T-helper 9 cell (primary cell): Measurements from ENCODE around the gene ZNF260.
A peak's percentile ranks its signal among the peaks of the same experiment; 100 is the strongest.

Experiments
- DNase-seq: peaks from one replicate; pipeline ENCODE4 v3.0.0-alpha.2; 2020

Gene ZNF260

DNA sequence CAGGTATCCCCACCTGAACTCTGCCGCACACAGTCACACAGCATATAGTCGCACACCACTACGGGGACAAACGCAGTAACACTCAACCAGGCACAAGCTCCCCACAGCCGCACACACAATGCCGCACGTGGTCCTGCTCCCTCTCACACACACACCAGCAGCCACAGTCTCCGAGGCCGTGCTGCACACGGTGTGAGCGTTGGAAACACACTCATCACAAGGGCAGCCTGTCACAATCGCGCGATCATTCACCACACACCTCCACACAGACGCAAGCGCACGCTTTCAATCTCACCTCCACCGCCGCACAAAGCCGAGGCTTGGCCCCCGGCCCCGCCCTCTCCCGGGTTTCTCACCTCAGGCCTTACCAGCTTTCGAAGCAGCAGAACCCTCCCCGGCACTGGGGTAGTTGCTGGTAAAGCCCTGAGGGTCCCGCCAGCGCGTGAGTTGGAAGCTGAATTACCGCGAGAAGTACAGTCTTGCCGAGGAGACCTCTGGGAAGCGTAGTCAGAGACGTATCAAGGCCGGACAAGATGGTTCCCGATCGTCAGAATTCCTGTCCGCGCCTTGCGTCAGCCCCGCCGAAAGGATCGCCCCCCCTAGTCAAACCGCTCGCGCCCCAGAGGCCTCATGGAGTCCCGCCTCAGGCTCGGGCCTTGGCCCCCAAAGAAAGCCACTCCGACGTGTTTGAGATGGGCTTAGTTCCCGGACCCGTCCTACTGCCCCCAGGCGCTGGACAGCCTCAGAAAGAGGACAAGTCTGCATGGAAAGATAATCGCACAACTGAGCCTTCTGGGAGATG, 38.8 kb downstream of the ZNF260 start, which contains the start of gene ZNF566:
ZNF566 (minus strand) TSS at position 444 of the 802 bp plus-strand sequence. CDS start 13,004 bp downstream, outside the sequence.
- peak; percentile 81 for DNase-seq

- DNase-seq = no peak
These were observed 39.3 kb downstream of the ZNF260 start for GRCh38 chr19:36488846-36489117.

DNA sequence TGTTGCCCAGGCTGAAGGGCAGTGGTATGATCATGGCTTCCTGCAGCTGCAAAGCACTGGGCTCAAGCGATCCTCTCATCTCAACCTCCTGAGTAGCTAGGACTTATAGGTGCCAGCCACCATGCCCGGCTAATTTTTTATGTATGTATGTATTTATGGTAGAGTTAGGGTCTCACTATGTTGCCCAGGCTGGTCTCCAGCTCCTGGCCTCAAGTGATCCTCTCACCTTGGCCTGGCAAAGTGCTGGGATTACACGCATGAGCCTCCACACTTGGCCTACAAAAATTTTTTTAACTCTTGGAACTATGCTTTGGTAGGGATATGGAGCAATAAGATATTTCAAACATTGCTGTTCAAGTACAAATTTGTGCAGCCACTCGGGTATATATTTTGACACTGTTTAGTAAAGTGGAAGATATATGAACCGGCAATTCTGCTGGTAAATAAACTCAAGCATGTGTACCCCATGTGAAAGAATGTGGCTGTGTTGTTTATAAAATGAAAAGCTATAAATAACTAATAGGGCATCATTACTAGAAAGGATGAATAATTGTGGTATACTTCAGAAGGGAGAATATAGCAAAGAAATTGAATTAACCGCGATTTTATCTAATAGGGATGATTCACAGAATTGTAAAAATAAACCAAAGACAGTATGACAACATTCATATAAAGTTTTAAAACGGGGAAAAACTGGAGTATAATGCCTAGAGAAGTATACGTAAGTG, 39.8 kb downstream of the ZNF260 start:
- no peak for DNase-seq

DNA sequence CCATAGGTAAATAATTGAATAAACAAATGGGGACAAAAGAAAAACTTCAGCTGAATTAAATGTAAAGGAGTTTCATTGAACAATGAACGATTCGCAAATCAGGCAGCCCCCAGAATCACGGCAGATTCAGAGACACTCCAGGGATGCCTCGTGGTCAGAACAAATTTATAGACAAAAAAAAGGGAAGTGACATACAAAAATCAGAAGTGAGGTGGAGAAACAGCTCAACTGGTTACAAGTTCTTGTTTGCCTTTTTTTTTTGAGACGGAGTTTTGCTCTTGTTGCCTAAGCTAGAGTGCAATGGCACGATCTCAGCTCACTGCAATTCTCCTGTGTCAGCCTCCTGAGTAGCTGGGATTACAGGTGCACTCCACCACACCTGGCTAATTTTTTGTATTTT, 44.4 kb downstream of the ZNF260 start:
- no peak for DNase-seq

DNA sequence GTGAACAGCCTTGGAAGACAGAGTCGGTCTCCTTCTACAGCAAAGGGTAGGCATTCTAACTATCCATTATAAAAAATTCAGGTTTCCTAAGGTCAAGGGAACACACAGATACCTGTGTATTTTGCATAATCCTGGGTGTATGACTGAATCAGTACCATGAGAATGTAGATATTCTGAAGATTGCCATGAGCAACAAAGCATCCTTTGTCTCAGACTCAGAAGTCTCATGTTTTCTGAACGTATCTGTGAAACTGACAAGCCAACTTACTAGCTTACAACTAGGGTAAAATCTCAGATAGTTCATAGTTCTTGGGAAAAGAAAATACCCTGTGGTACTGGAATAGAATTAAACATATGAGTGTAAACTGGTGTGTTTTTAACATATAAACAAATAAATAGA, 45.2 kb downstream of the ZNF260 start:
- DNase-seq = no peak
